ENCODE measurements around the gene CGB8.
A peak's percentile ranks its signal among the peaks of the same experiment; 100 is the strongest.
"Not testable (repeated sequence)": the region's sequence is repeated elsewhere in the genome, so short reads cannot be mapped to it uniquely, and the experiment has no call there.

CGB8 gene

DNA sequence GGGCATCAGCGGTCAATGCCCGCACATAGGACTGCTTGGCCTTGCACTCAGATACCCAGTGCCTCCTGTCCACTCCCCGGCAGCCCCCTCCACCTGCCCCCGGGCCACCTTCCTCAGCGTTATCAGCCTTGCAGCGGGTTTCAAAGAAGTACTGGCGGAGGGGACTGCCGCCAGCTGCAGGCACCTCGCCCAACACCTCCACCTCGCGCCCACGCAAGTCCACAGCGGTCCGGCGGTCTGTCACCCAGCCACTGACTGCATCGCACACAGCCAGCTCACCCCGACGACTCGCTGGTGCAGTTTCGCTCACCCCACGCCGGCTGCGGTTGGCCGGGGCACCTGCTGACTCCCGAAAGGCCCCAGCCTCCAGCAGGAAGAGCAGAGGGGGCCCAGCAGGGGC is 12.5 kb upstream of the CGB8 start:
- H3K27ac ChIP-seq: no peak overlapping the region
- no peaks in the 10 kb centered on the region for H3K9me3 ChIP-seq
- intact Hi-C loops (cut with DNase I; ENCODE audit: low total_unique reads): no loop called here
- no peaks in the 10 kb centered on the region for H3K36me3 ChIP-seq
- peaks cover 0 to 33% (median 24%) of the 10 kb centered on the region in 4 donors for H3K4me1 ChIP-seq
- no peak overlapping the region for H3K4me3 ChIP-seq
- DNase-seq: no peak
- H3K27me3 ChIP-seq: peaks cover 0 to 79% of the 10 kb centered on the region in 2 donors
- TF ChIP-seq, protein P1, sequence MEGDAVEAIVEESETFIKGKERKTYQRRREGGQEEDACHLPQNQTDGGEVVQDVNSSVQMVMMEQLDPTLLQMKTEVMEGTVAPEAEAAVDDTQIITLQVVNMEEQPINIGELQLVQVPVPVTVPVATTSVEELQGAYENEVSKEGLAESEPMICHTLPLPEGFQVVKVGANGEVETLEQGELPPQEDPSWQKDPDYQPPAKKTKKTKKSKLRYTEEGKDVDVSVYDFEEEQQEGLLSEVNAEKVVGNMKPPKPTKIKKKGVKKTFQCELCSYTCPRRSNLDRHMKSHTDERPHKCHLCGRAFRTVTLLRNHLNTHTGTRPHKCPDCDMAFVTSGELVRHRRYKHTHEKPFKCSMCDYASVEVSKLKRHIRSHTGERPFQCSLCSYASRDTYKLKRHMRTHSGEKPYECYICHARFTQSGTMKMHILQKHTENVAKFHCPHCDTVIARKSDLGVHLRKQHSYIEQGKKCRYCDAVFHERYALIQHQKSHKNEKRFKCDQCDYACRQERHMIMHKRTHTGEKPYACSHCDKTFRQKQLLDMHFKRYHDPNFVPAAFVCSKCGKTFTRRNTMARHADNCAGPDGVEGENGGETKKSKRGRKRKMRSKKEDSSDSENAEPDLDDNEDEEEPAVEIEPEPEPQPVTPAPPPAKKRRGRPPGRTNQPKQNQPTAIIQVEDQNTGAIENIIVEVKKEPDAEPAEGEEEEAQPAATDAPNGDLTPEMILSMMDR (IDR thresholded peaks at IDR 0.05): no peak

DNA sequence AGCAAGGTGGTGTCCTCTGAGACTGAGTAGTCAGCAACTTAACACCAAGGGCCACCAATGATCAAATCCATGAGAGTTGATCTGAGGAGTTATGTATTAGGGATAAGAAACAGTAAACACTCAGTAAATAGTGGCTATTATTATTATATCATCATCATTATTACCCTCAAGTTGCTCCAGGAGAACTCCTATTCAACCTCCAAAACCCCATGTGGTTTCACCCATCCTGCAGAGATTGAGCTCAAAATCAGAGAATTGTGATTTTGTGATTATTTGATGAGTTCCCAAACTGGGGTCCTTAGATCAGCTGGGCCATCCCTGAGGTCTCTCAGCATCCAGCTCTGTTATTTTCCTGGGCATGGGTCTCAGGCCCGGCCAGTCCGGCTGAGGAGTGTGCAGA is 12.1 kb upstream of the CGB8 start:
- TF ChIP-seq, protein P1 (IDR thresholded peaks at IDR 0.05): no peak
- intact Hi-C loops (cut with DNase I; ENCODE audit: low total_unique reads): no loop called here

DNA sequence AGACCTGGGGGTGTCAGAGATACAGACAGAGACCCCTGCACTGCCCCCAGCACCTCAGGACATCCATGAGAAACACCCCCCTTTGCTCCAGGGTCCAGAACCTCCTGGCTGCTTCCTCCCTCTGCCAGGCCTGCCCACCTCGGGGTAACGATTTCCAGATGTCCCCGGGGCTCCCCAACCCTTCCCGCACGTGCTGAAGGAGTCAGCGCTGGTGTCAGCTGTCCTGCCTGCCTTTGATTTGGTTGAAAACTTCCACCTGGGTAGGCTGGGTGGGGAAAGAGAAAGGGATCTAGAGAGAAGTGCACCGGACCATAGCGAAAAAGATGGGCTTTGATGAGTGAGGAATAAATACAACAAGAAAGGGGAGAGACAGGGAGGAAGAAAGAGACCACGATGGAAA is 10.1 kb upstream of the CGB8 start:
- no peak for DNase-seq
- Histone ChIP-seq H3K27me3 (peaks cover 0 to 55% of the 10 kb centered on the region in 2 donors), H3K27ac (no peak overlapping the region), H3K36me3 (no peaks in the 10 kb centered on the region), H3K4me1 (peaks cover 0 to 28% (median 20%) of the 10 kb centered on the region in 4 donors), H3K9me3 (no peaks in the 10 kb centered on the region), H3K4me3 (no peak overlapping the region)
- intact Hi-C loops (cut with DNase I; ENCODE audit: low total_unique reads): no loop called here
- TF ChIP-seq, protein P1 (IDR thresholded peaks at IDR 0.05): no peak

More for the DNA sequence above, 12.1 kb upstream of the CGB8 start:
- no peak for DNase-seq
- Histone ChIP-seq H3K9me3 (no peaks in the 10 kb centered on the region), H3K36me3 (no peaks in the 10 kb centered on the region), H3K27ac (no peak overlapping the region), H3K4me3 (no peak overlapping the region), H3K4me1 (peaks cover 0 to 38% (median 26%) of the 10 kb centered on the region in 4 donors), H3K27me3 (peaks cover 0 to 74% of the 10 kb centered on the region in 2 donors)

DNA sequence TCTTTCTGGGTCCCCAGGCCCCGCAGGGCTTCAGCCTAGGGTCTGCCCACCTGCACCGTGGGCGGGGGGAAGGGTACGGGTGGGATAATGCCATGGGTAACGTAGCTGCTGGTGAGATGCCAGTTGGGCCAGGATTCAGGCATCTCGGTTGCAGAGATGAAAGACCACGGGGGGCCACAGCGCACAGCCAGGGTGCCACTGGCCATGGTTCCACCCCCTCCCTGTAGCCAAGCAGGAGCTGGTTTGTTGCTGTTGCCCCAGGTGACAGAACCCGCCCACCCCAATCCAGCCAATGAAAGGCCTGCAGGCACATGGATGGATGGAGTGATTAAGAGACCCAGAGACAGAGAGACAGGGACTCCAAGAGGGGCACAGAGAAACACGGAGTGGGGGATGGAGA is 9.7 kb upstream of the CGB8 start:
- Histone ChIP-seq H3K27ac (no peak overlapping the region), H3K9me3 (no peaks in the 10 kb centered on the region), H3K4me3 (no peak overlapping the region), H3K27me3 (peaks cover 0 to 50% of the 10 kb centered on the region in 2 donors), H3K36me3 (no peaks in the 10 kb centered on the region), H3K4me1 (peaks cover 0 to 28% (median 20%) of the 10 kb centered on the region in 4 donors)
- intact Hi-C loops (cut with DNase I; ENCODE audit: low total_unique reads): no loop called here
- TF ChIP-seq, protein P1 (IDR thresholded peaks at IDR 0.05): no peak
- no peak for DNase-seq

DNA sequence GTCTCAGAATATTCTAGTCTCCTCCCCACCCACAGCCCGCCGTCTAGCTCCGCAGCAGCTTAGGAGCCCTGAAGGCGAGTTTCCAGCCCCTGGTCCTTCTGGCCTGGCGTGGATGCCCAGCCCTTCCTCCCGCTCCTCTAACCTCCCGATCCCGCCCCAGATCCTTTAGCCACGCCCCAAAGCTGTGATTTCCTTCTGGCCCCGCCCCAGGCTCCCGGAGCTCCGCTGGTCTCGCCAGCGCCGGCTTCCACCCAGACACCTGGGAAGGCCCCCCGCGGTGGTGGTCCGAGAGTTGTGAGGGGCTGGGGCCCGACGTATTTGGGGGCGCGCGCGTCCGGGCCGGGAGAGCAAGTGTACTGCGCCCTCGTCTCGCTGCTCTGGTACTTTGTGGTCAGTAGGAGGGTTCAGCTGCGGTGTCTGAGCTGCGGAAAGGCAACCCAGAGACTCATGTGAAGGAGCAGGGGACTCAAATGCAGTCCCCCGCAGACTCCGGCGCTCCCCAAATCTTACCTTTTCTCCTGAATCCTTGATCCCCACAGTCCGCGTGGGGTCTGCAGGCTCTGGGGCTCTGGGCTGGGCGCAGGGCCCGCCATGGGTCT is 8.8 kb upstream of the CGB8 start, which contains the start of gene CGB7:
CGB7 (minus strand) TSS at position 114 of the 599 bp plus-strand sequence. CDS start 2,374 bp downstream, outside the sequence.
- Histone ChIP-seq H3K27ac (no peak within 1 kb of the TSS), H3K4me1 (peaks cover 0 to 28% (median 20%) of the 10 kb centered on the region in 4 donors), H3K9me3 (no peaks in the 10 kb centered on the region), H3K4me3 (peak within 1 kb of the TSS; percentile 48 to 64), H3K36me3 (no peaks in the 10 kb centered on the region), H3K27me3 (peaks cover 0 to 42% of the 10 kb centered on the region in 2 donors)
- intact Hi-C loops (cut with DNase I; ENCODE audit: low total_unique reads): no loop called here
- TF ChIP-seq, protein P1 (IDR thresholded peaks at IDR 0.05): no peak
- peak; percentile 64 to 80 for DNase-seq

DNA sequence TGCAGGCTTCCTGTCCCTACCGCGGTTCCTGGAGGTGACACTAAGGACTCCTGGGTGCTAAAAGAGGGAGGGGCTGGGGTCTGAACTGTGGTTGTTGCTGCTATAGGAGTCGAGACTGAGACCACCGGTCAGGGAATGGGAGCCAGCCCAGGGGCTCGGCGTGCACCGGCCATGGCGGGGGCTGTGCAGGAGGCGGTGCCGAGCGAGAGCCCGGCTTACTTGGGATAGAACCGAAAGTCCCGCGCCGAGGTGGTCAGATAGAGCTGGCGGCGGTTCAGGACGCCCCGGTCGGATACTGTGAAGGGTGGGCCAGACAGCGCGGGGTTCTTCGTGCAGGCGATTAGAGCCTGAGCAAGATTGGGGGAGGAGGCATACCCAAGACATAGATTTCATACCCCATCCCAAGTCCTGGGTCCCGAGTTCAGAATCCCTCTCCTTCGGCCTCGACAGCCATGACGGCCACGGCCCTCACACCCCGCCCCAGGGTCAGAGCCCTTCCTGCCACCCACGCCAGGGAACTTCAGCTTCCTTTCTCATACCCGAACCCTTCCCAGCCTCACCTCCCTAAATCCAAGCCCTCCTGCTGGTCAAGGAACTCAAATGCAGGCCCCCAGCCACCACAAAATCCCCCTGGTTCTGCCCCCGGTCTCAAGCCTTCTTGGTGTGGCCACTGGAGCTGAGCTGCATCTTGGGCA is 8.1 kb upstream of the CGB8 start:
- intact Hi-C loops (cut with DNase I; ENCODE audit: low total_unique reads); DNase-seq; H3K36me3 ChIP-seq; H3K27ac ChIP-seq; H3K9me3 ChIP-seq: not testable (repeated sequence)
- Histone ChIP-seq H3K4me1 (peaks cover 0 to 28% (median 20%) of the 10 kb centered on the region in 4 donors), H3K4me3 (peak overlapping the region; percentile 48 to 64), H3K27me3 (peaks cover 0 to 37% of the 10 kb centered on the region in 2 donors)
